Muscle layer of colon (tissue), 2 donors: ENCODE results near the gene ALDH1L1.

Experiments
- H3K27ac ChIP-seq: one replicate; pipeline ENCODE4 v1.7.0; 2013; ENCODE audit warnings: low read depth, mild to moderate bottlenecking, low read length, moderate library complexity
- H3K27me3 ChIP-seq, 2 donors: one replicate each; pipeline ENCODE4 v1.7.0; 2013; ENCODE audit warnings: low read length in 2 of 2, mild to moderate bottlenecking in 2 of 2; ENCODE audit not compliant: insufficient read depth in 2 of 2, control insufficient read depth in 1 of 2
- H3K36me3 ChIP-seq: one replicate; pipeline ENCODE4 v1.7.0; 2013; ENCODE audit warnings: mild to moderate bottlenecking, low read length; ENCODE audit not compliant: insufficient read depth
- H3K4me1 ChIP-seq: one replicate; pipeline ENCODE4 v1.7.0; 2013; ENCODE audit warnings: mild to moderate bottlenecking, low read length; ENCODE audit not compliant: insufficient read depth
- H3K4me3 ChIP-seq, 2 donors: one replicate each; pipeline ENCODE4 v1.7.0; 2013; ENCODE audit warnings: low read length in 2 of 2, low read depth in 1 of 2, mild to moderate bottlenecking in 1 of 2, moderate library complexity in 1 of 2
- H3K9ac ChIP-seq: one replicate; pipeline ENCODE4 v1.7.0; 2013; ENCODE audit warnings: low read length
- H3K9me3 ChIP-seq: one replicate; pipeline ENCODE4 v1.7.0; 2013; ENCODE audit warnings: mild to moderate bottlenecking, low read length
- donor health status: abdominal sarcoma.
- donor health status: Adenocarcinoma of cecum.

ALDH1L1 gene

GRCh38 chr3:126111566-126112475 lies 68.6 kb downstream of the ALDH1L1 start:
- Histone ChIP-seq H3K9ac (no peak overlapping the region), H3K4me3 (no peak overlapping the region), H3K27ac (no peak overlapping the region), H3K4me1 (no peaks in the 10 kb centered on the region), H3K27me3 (no peaks in the 10 kb centered on the region), H3K36me3 (no peaks in the 10 kb centered on the region), H3K9me3 (no peaks in the 10 kb centered on the region)

- no peak overlapping the region for H3K27ac ChIP-seq
- no peaks in the 10 kb centered on the region for H3K4me1 ChIP-seq
- H3K9me3 ChIP-seq: no peaks in the 10 kb centered on the region
- no peak overlapping the region for H3K4me3 ChIP-seq
- H3K9ac ChIP-seq: no peak overlapping the region
- H3K27me3 ChIP-seq: no peaks in the 10 kb centered on the region
- no peaks in the 10 kb centered on the region for H3K36me3 ChIP-seq
Observed at GRCh38 chr3:126111126-126111551, 69.2 kb downstream of the ALDH1L1 start.

- H3K4me3 ChIP-seq: no peak overlapping the region
- H3K9ac ChIP-seq: no peak overlapping the region
- H3K27ac ChIP-seq: no peak overlapping the region
- no peaks in the 10 kb centered on the region for H3K4me1 ChIP-seq
- H3K27me3 ChIP-seq: no peaks in the 10 kb centered on the region
- H3K9me3 ChIP-seq: no peaks in the 10 kb centered on the region
- no peaks in the 10 kb centered on the region for H3K36me3 ChIP-seq
Observed at GRCh38 chr3:126110431-126111125, 69.8 kb downstream of the ALDH1L1 start.

- H3K36me3 ChIP-seq: no peaks in the 10 kb centered on the region
- H3K4me3 ChIP-seq: no peak overlapping the region
- no peaks in the 10 kb centered on the region for H3K4me1 ChIP-seq
- H3K27ac ChIP-seq: no peak overlapping the region
- H3K9ac ChIP-seq: no peak overlapping the region
- H3K9me3 ChIP-seq: no peaks in the 10 kb centered on the region
- no peaks in the 10 kb centered on the region for H3K27me3 ChIP-seq
Observed at GRCh38 chr3:126109880-126110235, 70.5 kb downstream of the ALDH1L1 start.

GRCh38 chr3:126109146-126109879 lies 71.1 kb downstream of the ALDH1L1 start:
- Histone ChIP-seq H3K9ac (no peak overlapping the region), H3K9me3 (no peaks in the 10 kb centered on the region), H3K4me3 (no peak overlapping the region), H3K27me3 (no peaks in the 10 kb centered on the region), H3K27ac (no peak overlapping the region), H3K4me1 (no peaks in the 10 kb centered on the region), H3K36me3 (no peaks in the 10 kb centered on the region)

- no peak overlapping the region for H3K27ac ChIP-seq
- H3K9ac ChIP-seq: no peak overlapping the region
- no peaks in the 10 kb centered on the region for H3K36me3 ChIP-seq
- H3K4me3 ChIP-seq: no peak overlapping the region
- no peaks in the 10 kb centered on the region for H3K4me1 ChIP-seq
- H3K27me3 ChIP-seq: no peaks in the 10 kb centered on the region
- no peaks in the 10 kb centered on the region for H3K9me3 ChIP-seq
Observed at GRCh38 chr3:126108676-126109050, 71.7 kb downstream of the ALDH1L1 start.

- no peaks in the 10 kb centered on the region for H3K36me3 ChIP-seq
- H3K27me3 ChIP-seq: no peaks in the 10 kb centered on the region
- no peak overlapping the region for H3K27ac ChIP-seq
- H3K9ac ChIP-seq: no peak overlapping the region
- no peaks in the 10 kb centered on the region for H3K9me3 ChIP-seq
- H3K4me3 ChIP-seq: no peak overlapping the region
- H3K4me1 ChIP-seq: peaks cover 5% of the 10 kb centered on the region
Observed at GRCh38 chr3:126107957-126108675, 72.3 kb downstream of the ALDH1L1 start.

- Histone ChIP-seq H3K36me3 (no peaks in the 10 kb centered on the region), H3K4me1 (peaks cover 12% of the 10 kb centered on the region), H3K27me3 (no peaks in the 10 kb centered on the region), H3K9ac (no peak overlapping the region), H3K4me3 (no peak overlapping the region), H3K9me3 (no peaks in the 10 kb centered on the region), H3K27ac (no peak overlapping the region)
Observed at GRCh38 chr3:126107203-126107939, 73.0 kb downstream of the ALDH1L1 start.

GRCh38 chr3:126106336-126107202 lies 73.8 kb downstream of the ALDH1L1 start:
- Histone ChIP-seq H3K9ac (no peak overlapping the region), H3K9me3 (no peaks in the 10 kb centered on the region), H3K27me3 (no peaks in the 10 kb centered on the region), H3K4me3 (no peak overlapping the region), H3K36me3 (no peaks in the 10 kb centered on the region), H3K27ac (no peak overlapping the region), H3K4me1 (peaks cover 18% of the 10 kb centered on the region)

- no peak overlapping the region for H3K27ac ChIP-seq
- H3K9ac ChIP-seq: no peak overlapping the region
- peaks cover 18% of the 10 kb centered on the region for H3K4me1 ChIP-seq
- H3K4me3 ChIP-seq: no peak overlapping the region
- no peaks in the 10 kb centered on the region for H3K9me3 ChIP-seq
- H3K36me3 ChIP-seq: no peaks in the 10 kb centered on the region
- H3K27me3 ChIP-seq: no peaks in the 10 kb centered on the region
Observed at GRCh38 chr3:126105691-126106187, 74.6 kb downstream of the ALDH1L1 start.
